ENCODE data around the gene MSL3B.

DNA sequence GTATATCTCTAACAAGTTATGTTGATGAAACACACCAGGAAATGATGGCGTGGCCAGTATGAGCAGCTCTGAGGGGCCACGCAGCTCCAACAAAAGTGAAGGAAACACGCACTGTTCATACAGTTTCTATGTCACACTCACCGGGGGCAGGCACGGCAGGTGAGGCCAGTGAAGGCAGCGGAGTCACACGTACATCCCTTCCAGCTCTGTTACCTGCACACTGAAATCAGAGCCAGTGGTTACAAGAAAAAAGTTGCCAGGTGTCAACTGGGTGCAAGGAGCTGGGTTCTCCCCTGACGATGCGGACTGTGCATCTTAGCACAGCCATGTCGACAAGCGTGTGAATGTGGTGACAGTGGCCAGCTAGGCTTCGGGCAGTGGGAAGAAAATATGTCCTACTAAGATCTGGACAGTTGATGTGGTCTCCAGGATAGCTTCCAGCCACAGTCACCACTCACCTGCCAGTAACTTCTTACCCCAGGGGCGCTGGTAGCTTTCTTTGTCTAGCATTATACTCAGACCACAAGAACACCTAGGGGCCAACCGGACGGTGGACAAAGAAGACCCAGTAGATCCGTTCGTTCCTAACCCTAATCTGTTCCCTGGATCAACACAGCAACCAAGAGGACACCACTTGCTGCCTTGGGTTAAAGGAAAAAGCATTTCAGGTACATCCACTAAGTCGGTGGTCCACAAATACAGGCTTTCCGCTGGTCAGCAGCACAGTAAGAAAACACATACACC is 23.9 kb downstream of the MSL3B start:
- TF ChIP-seq BHLHE40 (IDR thresholded peaks at IDR 0.05; ENCODE audit: borderline replicate concordance) (no peak), SUZ12 (IDR thresholded peaks at IDR 0.05) (no peak), ZNF384 (IDR thresholded peaks at IDR 0.05) (no peak), HDGF (IDR thresholded peaks at IDR 0.05; ENCODE audit: borderline replicate concordance) (no peak), NFRKB (IDR thresholded peaks at IDR 0.05) (no peak), TARDBP (IDR thresholded peaks at IDR 0.05) (no peak), SP1 (IDR thresholded peaks at IDR 0.05) (no peak), FOXK2 (IDR thresholded peaks at IDR 0.05) (no peak), L3MBTL2 (conservative IDR thresholded peaks at IDR 0.05) (no peak), ELF4 (IDR thresholded peaks at IDR 0.05) (no peak)
